K562 treated with DMSO at 1 percent for 24 hours (cell line): ENCODE data around the gene TBCEL. TPM values are rescaled to one million over a fixed set of nuclear protein-coding genes. Genes with fewer than 3 reads are reported as not detected.

ENCODE experiments used
- total RNA-seq: library from RNA; unstranded; fragments of 300-600 nt; gene quantifications from 2 replicates; pipeline ENCODE4 v1.2.3, GENCODE V29; 2022; ENCODE audit warnings: low read depth; ENCODE audit not compliant: insufficient read depth

TBCEL gene
- 2.5 and 3.4 TPM in 2 replicates for total RNA-seq

GRCh38 chr11:121023848-121024751, at the start of gene TBCEL:
TBCEL (plus strand) TSS chr11:121024102; CDS start chr11:121045691, 21,589 bp downstream.

GRCh38 chr11:121100943-121101342, 77.0 kb downstream of the TBCEL start, which contains the start of gene TECTA:
TECTA (plus strand) TSS chr11:121101243; CDS start chr11:121102666, 1,423 bp downstream.

Other genes starting within 250 kb of the TBCEL start
- gene TECTA, start 77.1 kb downstream of the TBCEL start, total RNA-seq: not detected in 2 replicates